ENCODE data around the gene TLL2.

Gene TLL2

GRCh38 chr10:96462606-96463151 is 51.0 kb downstream of the TLL2 start:
- DNase-seq = no peak

GRCh38 chr10:96460316-96460715 is 53.4 kb downstream of the TLL2 start:
- no peak for DNase-seq

GRCh38 chr10:96457341-96457740 is 56.4 kb downstream of the TLL2 start:
- no peak for DNase-seq

GRCh38 chr10:96456296-96456840 is 57.4 kb downstream of the TLL2 start:
- no peak for DNase-seq

DNA sequence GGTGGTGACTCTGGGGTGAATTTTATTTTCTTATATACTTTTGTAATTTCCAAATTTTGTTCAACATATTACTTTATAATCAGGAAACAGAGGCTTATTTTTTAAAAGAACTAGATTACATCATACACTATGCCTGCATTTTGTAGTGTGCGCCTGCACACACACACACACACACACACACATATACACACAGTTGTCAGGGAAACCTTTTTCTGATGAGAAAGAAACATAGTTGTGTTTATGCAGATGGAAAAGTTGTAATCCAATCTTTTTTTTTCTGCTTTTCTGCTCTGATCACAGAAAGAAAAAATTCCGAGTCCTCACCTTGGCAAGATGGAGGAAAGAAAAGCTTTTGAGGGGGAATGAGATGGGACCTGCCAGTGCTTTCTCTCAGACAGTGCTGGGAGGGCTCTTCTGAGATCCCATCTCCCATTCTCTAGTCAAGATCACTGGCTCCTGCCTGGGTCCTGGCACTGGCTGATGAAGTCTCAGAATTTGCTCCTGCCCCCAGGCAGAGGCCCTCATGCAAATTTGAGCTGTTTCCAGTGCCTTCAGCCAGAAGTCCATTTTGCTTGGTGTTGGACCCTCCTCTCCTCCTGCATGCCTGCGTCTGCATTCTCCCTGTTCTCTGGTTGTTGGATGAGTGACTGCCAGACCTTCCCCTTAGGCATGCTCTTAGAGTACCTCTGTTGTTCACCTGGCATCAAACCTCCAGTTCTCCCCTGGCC is 59.7 kb downstream of the TLL2 start:
- no peak for DNase-seq

GRCh38 chr10:96452494-96453153 is 61.1 kb downstream of the TLL2 start:
- DNase-seq = no peak

GRCh38 chr10:96450529-96451207 is 63.1 kb downstream of the TLL2 start:
- DNase-seq = no peak

DNA sequence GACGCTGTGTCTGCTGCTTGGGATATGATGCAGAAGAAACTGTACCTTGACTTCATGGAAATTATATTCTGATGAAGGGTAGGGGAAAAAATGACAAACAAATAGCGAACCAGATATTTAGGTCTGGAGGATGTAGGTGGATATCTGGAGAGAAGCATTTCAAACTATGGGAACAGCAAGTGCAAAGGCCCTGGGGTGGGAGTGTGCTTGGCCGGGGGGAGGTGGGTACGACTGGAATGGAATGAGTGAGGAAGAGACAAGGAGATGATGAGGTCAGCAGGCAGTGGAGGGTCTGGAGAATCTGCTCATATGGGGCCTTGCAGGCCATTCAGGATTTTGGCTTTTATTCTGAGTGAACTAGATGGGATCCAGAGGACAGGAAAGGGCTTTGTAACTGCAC is 65.2 kb downstream of the TLL2 start:
- no peak for DNase-seq

DNA sequence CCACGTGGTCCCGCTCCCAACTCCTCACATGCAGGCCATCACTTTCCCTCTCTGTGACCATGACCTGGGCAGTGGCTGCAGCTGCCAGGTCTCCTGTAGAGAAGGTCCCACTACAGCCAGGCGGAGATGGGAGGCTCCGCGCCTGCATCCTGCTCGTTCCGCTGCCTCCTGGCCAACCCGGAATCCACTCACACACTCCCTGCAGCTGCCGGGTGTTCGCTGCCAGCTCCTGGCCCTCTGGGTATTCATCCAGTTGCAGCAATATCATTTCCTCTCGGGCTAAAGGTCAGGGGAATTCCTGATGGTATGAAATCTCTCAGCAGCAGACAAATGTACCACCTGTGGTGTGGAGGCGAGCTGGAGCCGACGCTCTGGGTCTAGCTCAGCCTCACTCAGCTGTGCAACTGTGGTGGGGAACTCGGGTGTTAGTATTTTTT is 65.7 kb downstream of the TLL2 start:
- no peak for DNase-seq

- no peak for DNase-seq
Measured at GRCh38 chr10:96446966-96447596, 66.6 kb downstream of the TLL2 start.

GRCh38 chr10:96441987-96442643 is 71.6 kb downstream of the TLL2 start:
- DNase-seq = no peak

- no peak for DNase-seq
Measured at GRCh38 chr10:96441322-96441885, 72.3 kb downstream of the TLL2 start.

GRCh38 chr10:96440361-96441292 is 73.1 kb downstream of the TLL2 start:
- peak; percentile 26 to 71 (median 56) for DNase-seq

GRCh38 chr10:96439725-96440124 is 74.0 kb downstream of the TLL2 start:
- no peak for DNase-seq

GRCh38 chr10:96436035-96436434 is 77.7 kb downstream of the TLL2 start:
- DNase-seq = no peak

DNA sequence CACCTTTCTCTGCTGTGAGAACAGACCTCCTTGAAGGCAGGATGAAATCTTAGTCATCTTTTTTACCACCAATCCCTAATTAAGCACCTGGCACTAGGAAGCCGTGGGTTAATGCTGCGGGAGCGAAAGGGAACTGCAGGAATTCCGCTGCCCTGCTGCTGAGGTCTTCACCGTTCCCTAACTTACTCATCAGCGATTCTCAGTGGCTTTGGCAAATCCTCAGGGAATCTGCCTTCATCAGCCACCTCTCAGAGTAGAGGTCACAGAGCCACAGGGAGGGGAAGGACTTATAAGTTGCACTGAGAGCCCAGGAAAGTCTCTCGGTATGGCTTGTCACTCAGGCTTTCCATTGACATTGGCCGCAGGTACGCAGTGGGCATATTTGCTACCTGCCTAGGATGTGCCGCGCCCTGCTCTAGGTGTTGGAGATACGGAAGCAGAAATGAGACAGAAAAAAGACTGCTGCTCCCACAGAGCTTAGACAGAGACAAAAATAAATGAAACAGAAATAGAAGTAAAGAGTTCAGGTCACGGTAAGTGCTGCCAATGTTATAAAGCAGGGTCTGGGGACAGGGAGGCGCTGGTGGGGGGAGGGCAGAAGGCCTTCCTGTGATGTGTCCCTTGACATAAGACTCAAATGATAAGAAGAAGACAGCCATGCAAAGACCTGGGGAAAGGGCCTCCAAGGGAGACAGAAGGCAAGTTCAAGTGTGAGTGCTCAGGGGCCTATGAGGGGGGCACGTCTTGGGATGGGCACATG is 82.3 kb downstream of the TLL2 start:
- DNase-seq = no peak

- no peak for DNase-seq
Measured at GRCh38 chr10:96427291-96427690, 86.4 kb downstream of the TLL2 start.

DNA sequence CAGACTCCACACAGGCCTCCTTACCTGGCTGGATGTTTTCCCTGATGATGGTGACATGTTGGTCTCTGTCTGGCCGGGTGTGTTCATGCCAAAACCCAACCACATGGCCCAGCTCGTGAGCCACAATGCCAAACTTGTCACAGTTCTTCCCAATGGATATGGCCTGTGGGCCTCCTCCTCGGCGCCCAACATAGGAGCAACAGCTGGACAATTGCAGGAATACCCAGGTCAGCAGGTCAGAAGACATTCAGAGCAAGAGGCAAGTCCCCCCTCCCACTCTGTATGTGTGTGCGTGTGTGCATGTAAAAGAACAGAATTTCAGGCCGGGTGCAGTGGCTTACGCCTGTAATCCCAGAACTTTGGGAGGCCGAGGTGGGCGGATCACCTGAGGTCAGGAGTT is 91.2 kb downstream of the TLL2 start:
- no peak for DNase-seq

DNA sequence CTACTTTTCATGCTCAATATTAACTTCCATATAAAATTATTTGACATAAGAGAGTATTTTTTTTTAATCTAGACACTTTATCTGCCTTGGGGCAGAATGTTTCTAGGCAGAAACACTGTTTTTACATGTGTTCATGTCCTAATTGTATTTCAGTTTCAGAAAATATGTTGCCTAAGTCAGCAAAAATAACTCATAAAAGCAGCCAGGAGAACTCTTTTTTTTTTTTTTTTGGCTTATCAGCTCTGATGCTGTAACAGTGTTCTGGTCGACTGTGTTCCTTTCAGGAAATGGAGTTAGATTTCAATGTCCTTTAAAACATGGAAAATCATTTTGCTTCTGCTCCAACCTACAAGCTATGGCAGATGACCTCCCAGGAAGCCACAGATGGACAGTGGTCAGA is 91.7 kb downstream of the TLL2 start:
- no peak for DNase-seq
